ENCODE measurements around the gene C2CD3.
"Not testable (repeated sequence)": the region's sequence is repeated elsewhere in the genome, so short reads cannot be mapped to it uniquely, and the experiment has no call there.

C2CD3 gene

GRCh38 chr11:74162681-74163467 lies 7.9 kb downstream of the C2CD3 start:
- no peak for DNase-seq (ENCODE audit: low read depth in 3 of 3)

GRCh38 chr11:74159642-74160041 lies 11.2 kb downstream of the C2CD3 start:
- DNase-seq (ENCODE audit: low read depth in 3 of 3) = no peak

DNA sequence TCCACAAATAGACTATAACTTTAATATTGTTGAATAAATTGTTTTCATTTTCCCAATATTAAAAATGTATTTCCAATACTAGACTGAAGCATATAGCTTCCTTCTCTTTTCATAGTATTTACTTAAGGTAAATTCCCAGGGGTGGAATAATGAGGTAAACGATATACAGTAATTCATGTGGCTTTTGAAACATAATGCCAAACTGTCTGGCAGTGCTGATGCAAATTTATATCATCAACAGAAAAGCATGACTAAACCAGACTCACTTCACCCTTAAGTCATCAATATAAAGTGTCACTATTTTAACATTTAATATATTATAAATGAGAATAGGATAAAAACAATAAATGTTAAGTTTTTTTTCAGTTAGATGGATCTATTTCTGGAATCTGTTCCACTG lies 13.6 kb downstream of the C2CD3 start:
- DNase-seq (ENCODE audit: low read depth in 3 of 3) = no peak

DNA sequence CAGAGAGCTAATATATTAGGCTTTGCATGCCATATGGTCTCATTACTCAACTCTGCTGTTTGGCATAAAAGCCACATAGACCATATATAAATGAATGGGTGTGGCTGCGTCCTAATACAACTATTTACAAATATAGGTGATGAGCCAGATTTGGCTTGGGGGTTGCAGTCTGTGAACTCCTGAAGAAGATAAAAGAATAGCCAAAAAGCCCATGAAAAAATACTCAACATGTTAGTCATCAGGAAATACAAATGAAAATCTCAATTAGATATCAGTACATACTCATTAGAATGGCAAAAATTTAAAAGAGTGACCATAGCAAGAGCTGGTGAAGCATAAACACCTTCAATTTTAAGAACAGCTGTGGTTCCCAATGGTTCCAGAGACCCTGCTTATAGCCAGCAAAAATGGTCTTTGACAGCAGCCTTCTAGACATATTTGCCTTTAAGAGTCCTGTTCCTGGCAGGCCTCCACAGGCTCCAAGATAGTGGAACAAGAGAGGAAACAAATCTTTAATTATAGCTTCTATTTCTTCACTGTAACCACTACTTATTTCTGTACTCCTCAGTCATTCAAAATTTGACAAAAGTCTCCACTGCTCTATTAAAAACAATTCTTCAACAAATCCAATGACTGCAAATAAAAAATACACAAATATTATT lies 16.1 kb downstream of the C2CD3 start:
- no peak for DNase-seq (ENCODE audit: low read depth in 3 of 3)

- no peak for DNase-seq (ENCODE audit: low read depth in 3 of 3)
Observed at GRCh38 chr11:74153224-74153623, 17.6 kb downstream of the C2CD3 start.

GRCh38 chr11:74147199-74147929 lies 23.4 kb downstream of the C2CD3 start:
- DNase-seq (ENCODE audit: low read depth in 3 of 3) = no peak

- no peak for DNase-seq (ENCODE audit: low read depth in 3 of 3)
Observed at GRCh38 chr11:74144592-74144991, 26.2 kb downstream of the C2CD3 start.

DNA sequence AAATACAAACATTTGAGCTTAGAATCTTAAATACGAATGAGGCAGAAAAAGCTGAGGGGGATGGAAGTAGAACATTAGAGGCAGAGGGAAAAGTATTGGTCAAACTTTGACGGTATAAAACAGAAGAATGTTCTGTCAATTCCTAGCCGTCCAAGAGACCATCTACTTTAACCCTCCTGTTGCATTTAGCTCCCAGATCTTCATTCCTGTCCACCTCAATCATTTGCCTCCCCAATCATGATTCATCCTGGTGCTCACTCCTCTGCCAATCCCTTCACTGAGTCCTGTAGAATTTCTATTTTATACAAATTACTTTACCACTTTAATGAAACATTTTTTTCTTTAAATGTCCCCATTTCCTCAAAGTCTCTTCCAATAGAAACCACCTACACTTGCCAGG lies 28.2 kb downstream of the C2CD3 start:
- no peak for DNase-seq (ENCODE audit: low read depth in 3 of 3)

GRCh38 chr11:74141908-74142307 lies 28.9 kb downstream of the C2CD3 start:
- no peak for DNase-seq (ENCODE audit: low read depth in 3 of 3)

DNA sequence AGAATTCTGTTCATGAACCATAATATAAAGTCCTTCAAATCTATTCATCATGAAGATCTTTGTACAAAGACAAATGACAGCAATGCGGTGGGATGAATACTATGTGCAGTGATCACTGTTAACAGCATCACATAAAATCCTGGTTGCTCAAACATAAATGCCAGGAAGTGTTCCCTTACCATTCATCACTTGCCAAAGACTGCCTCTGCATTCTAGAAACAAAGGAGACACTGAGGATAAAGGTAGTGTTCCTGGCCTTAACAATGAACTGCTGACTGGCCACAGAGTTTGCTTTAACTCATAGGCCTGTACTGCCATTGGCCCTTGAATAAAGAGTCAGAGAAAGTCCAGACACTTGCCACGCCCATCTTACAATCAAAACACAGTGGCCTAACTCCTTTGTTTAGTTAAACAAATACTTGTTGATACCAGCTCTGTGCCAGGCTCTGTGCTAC lies 29.5 kb downstream of the C2CD3 start:
- no peak for DNase-seq (ENCODE audit: low read depth in 3 of 3)

DNA sequence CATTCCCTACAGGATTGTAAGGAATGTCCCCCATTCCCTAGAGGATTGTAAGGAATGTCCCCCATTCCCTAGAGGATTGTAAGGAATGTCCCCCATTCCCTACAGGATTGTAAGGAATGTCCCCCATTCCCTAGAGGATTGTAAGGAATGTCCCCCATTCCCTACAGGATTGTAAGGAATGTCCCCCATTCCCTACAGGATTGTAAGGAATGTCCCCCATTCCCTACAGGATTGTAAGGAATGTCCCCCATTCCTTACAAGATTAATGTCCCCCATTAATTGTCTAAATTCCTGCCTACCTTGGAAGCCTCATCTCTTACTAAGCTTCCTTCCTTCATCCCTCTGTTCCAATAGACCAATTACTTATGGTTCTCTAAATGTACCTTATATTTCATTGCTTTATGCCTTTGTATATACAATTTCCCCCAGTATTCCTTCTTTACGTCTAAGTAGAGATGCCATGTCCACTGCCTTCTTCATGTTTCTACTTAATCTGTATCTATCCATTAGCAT lies 30.8 kb downstream of the C2CD3 start:
- DNase-seq (ENCODE audit: low read depth in 3 of 3) = not testable (repeated sequence)

GRCh38 chr11:74139151-74139918 lies 31.5 kb downstream of the C2CD3 start:
- DNase-seq (ENCODE audit: low read depth in 3 of 3) = no peak

- DNase-seq (ENCODE audit: low read depth in 3 of 3) = no peak
Observed at GRCh38 chr11:74138572-74138971, 32.2 kb downstream of the C2CD3 start.

- DNase-seq (ENCODE audit: low read depth in 3 of 3) = no peak
Observed at GRCh38 chr11:74138021-74138420, 32.8 kb downstream of the C2CD3 start.

- DNase-seq (ENCODE audit: low read depth in 3 of 3) = no peak
Observed at GRCh38 chr11:74135127-74135840, 35.5 kb downstream of the C2CD3 start.

GRCh38 chr11:74134661-74135060 lies 36.1 kb downstream of the C2CD3 start:
- no peak for DNase-seq (ENCODE audit: low read depth in 3 of 3)

- no peak for DNase-seq (ENCODE audit: low read depth in 3 of 3)
Observed at GRCh38 chr11:74133436-74133835, 37.4 kb downstream of the C2CD3 start.

- no peak for DNase-seq (ENCODE audit: low read depth in 3 of 3)
Observed at GRCh38 chr11:74132833-74133232, 38.0 kb downstream of the C2CD3 start.

- DNase-seq (ENCODE audit: low read depth in 3 of 3) = not testable (repeated sequence)
Observed at GRCh38 chr11:74129121-74129520, 41.7 kb downstream of the C2CD3 start.

- no peak for DNase-seq (ENCODE audit: low read depth in 3 of 3)
Observed at GRCh38 chr11:74123008-74123448, 47.8 kb downstream of the C2CD3 start.

GRCh38 chr11:74121804-74122203 lies 49.0 kb downstream of the C2CD3 start:
- DNase-seq (ENCODE audit: low read depth in 3 of 3) = no peak
